ENCODE measurements around the gene SCYGR3. TPM values are rescaled to one million over a fixed set of nuclear protein-coding genes. Genes with fewer than 3 reads are reported as not detected.

The SCYGR3 gene
- total and polyA plus RNA-seq, 2 of the 13 experiments (the other 11 are each of a cell fraction or from before 2014, with no cell fraction given): not detected

- no peak for TF ChIP-seq ZNF318 (CRISPR knock-in tag; IDR thresholded peaks at IDR 0.05)
- TF ChIP-seq ZNF549 (CRISPR knock-in tag; IDR thresholded peaks at IDR 0.05): no peak
- no peak for TF ChIP-seq ZBTB1 (CRISPR knock-in tag; IDR thresholded peaks at IDR 0.05; ENCODE audit: borderline replicate concordance)
- TF ChIP-seq SP2 (CRISPR knock-in tag; IDR thresholded peaks at IDR 0.05): no peak
- no peak for TF ChIP-seq ARHGAP35 (CRISPR knock-in tag; IDR thresholded peaks at IDR 0.05; ENCODE audit: borderline replicate concordance)
- TF ChIP-seq ZNF24 (IDR thresholded peaks at IDR 0.05): no peak
- TF ChIP-seq MATR3 (CRISPR knock-in tag; IDR thresholded peaks at IDR 0.05): no peak
- no peak for TF ChIP-seq ZNF282 (IDR thresholded peaks at IDR 0.05; ENCODE audit: partially characterized antibody)
- no peak for TF ChIP-seq HNF1A (IDR thresholded peaks at IDR 0.05; ENCODE audit: low read depth)
- no peak for TF ChIP-seq HNF1A (CRISPR knock-in tag; IDR thresholded peaks at IDR 0.05; ENCODE audit: borderline replicate concordance)
- TF ChIP-seq CENPBD1 (CRISPR knock-in tag; IDR thresholded peaks at IDR 0.05; ENCODE audit: borderline replicate concordance, low read depth): no peak
- no peak for TF ChIP-seq KAT8 (CRISPR knock-in tag; IDR thresholded peaks at IDR 0.05)
- TF ChIP-seq ZNF326 (CRISPR knock-in tag; IDR thresholded peaks at IDR 0.05; ENCODE audit: borderline replicate concordance): no peak
- TF ChIP-seq ZEB1 (IDR thresholded peaks at IDR 0.05; ENCODE audit: insufficient replicate concordance, low read depth): no peak
- no peak for TF ChIP-seq SOX6 (IDR thresholded peaks at IDR 0.05)
- no peak for TF ChIP-seq SOX6 (CRISPR knock-in tag; IDR thresholded peaks at IDR 0.05)
- no peak for TF ChIP-seq MTERF4 (CRISPR knock-in tag; IDR thresholded peaks at IDR 0.05)
Measured at GRCh38 chr2:227653419-227653818, 38.8 kb upstream of the SCYGR3 start (continued).
